ENCODE data around the gene CNBP. TPM values are rescaled to one million over a fixed set of nuclear protein-coding genes. Genes with fewer than 3 reads are reported as not detected.
A peak's percentile ranks its signal among the peaks of the same experiment; 100 is the strongest.
"Not testable (repeated sequence)": the region's sequence is repeated elsewhere in the genome, so short reads cannot be mapped to it uniquely, and the experiment has no call there.

The CNBP gene
- total and polyA plus RNA-seq, 4 donors = 226 to 251 (median 237) TPM

DNA sequence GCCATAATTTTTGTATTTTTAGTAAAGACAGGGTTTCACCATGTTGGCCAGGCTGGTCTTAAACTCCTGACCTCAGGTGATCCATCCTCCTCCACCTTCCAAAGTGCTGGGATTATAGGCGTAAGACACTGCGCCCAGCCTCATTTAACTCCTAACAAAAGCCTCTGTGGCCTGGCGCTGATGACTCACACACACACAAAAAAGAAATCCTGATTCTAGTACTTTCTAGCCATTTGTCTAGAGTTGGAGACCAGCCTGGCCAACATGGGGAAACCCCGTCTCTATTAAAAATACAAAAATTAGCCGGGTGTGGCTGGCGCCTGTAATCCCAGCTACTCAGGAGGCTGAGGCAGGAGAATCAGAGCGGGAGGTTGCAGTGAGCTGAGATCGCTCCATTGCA is 6.1 kb upstream of the CNBP start:
- not testable (repeated sequence) for H3K27me3 ChIP-seq (ENCODE audit: control insufficient read depth, insufficient read depth, low read length); H3K9me3 ChIP-seq (ENCODE audit: control insufficient read depth, insufficient read depth, low read length); H3K36me3 ChIP-seq (ENCODE audit: control insufficient read depth, insufficient read depth, low read length); DNase-seq (ENCODE audit: low read depth in 4 of 6, low spot score in 6 of 6); H3K4me3 ChIP-seq (ENCODE audit: low read depth, low read length); H3K27ac ChIP-seq (ENCODE audit: low read depth, low read length); H3K4me1 ChIP-seq (ENCODE audit: control insufficient read depth, insufficient read depth, low read length)
- 97% methylated on average over 5 of the region's 8 CpGs for WGBS (ENCODE audit: insufficient coverage)

DNA sequence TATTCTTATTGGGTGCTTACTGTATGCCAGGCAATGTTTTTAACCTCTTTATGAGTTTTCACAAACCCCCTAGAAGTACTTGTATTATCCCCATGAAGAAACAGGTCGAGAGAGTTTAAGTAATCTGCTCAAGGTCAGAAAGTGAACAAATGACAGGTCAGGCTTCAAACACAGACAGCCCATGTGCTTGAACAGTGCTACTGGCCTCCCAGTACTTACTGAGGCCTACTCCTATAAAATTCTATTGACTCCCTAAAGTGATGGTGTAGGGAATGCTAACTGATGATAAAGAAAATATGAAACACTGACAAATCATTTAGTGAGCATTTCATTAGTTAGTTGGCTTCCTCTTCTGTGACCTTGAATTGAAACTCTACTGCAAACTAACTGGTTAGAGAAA is 4.2 kb upstream of the CNBP start:
- H3K4me3 ChIP-seq (ENCODE audit: low read depth, low read length) = no peak overlapping the region
- H3K27me3 ChIP-seq (ENCODE audit: control insufficient read depth, insufficient read depth, low read length) = no peaks in the 10 kb centered on the region
- no peaks in the 10 kb centered on the region for H3K36me3 ChIP-seq (ENCODE audit: control insufficient read depth, insufficient read depth, low read length)
- no peak overlapping the region for H3K27ac ChIP-seq (ENCODE audit: low read depth, low read length)
- no peaks in the 10 kb centered on the region for H3K9me3 ChIP-seq (ENCODE audit: control insufficient read depth, insufficient read depth, low read length)
- no peak for DNase-seq (ENCODE audit: low read depth in 4 of 6, low spot score in 6 of 6)
- WGBS (ENCODE audit: insufficient coverage) = no CpG with 5 or more reads among the region's 1 CpG
- peaks cover 11% of the 10 kb centered on the region for H3K4me1 ChIP-seq (ENCODE audit: control insufficient read depth, insufficient read depth, low read length)

DNA sequence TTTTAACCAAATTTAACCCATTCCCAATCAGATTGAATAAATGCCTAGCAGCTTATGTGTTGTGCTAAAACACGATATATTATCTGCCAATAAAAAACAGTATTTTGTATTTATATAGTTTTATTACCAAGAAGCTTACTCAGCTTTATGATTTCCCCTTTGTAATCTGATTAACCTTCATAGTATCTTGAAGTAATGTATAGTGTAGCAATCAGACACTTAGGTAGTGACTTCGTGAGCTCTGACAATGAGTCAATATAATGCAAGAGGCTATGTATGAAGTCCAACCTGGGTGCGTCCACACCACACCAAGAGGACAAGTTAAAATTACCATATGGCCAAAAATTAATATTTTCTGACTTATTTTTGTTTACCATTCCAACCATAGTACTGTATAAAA is 2.1 kb upstream of the CNBP start:
- WGBS (ENCODE audit: insufficient coverage) = no CpG with 5 or more reads among the region's 3 CpGs

DNA sequence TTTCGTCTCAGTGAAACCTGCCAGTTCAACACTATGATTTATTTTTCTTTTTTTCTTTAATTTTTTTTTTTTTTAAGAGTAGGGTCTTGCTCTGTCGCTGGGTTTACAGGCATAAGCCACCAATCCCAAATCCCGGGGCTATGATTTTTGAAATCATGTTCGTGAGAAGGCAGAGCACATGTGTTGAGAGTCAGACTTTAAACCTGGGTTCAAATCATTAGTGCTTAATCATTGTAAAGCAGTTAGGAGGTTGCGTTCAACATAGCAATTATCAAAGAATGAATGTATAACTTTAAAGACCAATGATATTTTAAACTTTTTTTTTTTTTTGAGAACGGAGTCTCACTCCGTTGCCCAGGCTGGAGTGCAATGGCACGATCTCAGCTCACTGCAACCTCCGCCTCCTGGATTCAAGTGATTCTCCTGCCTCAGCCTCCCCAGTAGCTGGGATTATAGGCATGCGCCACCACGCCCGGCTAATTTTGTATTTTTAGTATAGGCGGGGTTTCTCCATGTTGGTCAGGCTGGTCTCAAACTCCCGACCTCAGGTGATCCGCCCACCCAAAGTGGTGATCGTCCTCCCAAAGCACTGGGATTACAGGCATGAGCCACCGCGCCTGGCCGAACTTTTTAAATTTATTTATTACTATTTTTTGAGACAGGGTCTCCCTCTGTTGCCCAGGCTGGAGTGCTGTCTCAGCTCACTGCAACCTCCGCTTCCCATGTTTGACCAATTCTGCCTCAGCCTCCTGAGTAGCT is 1.3 kb upstream of the CNBP start:
- not testable (repeated sequence) for H3K9me3 ChIP-seq (ENCODE audit: control insufficient read depth, insufficient read depth, low read length); H3K36me3 ChIP-seq (ENCODE audit: control insufficient read depth, insufficient read depth, low read length); DNase-seq (ENCODE audit: low read depth in 4 of 6, low spot score in 6 of 6); H3K27me3 ChIP-seq (ENCODE audit: control insufficient read depth, insufficient read depth, low read length)
- WGBS (ENCODE audit: insufficient coverage) = 90% methylated on average over 10 of the region's 20 CpGs
- peaks cover 20% of the 10 kb centered on the region for H3K4me1 ChIP-seq (ENCODE audit: control insufficient read depth, insufficient read depth, low read length)
- H3K27ac ChIP-seq (ENCODE audit: low read depth, low read length) = peak overlapping the region; percentile 96
- H3K4me3 ChIP-seq (ENCODE audit: low read depth, low read length) = peak overlapping the region; percentile 88

More for the DNA sequence above, 2.1 kb upstream of the CNBP start:
- no peaks in the 10 kb centered on the region for H3K9me3 ChIP-seq (ENCODE audit: control insufficient read depth, insufficient read depth, low read length)
- peaks cover 6% of the 10 kb centered on the region for H3K36me3 ChIP-seq (ENCODE audit: control insufficient read depth, insufficient read depth, low read length)
- H3K4me1 ChIP-seq (ENCODE audit: control insufficient read depth, insufficient read depth, low read length) = peaks cover 18% of the 10 kb centered on the region
- no peak for DNase-seq (ENCODE audit: low read depth in 4 of 6, low spot score in 6 of 6)
- no peaks in the 10 kb centered on the region for H3K27me3 ChIP-seq (ENCODE audit: control insufficient read depth, insufficient read depth, low read length)
- no peak overlapping the region for H3K4me3 ChIP-seq (ENCODE audit: low read depth, low read length)
- no peak overlapping the region for H3K27ac ChIP-seq (ENCODE audit: low read depth, low read length)

DNA sequence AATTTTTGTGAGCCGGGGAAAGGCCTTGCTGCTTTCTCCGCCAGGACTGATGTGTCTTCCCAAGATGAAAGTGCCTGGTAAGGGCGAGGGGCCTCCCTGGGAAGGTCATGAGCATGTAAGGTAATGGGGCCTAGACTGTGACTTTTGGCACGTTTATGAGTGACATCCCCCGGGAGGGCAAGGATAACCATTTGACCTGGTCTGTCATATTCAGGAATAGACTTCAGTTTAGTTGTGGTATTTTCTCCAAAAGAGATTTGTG is 631 bp upstream of the CNBP start:
- no peaks in the 10 kb centered on the region for H3K9me3 ChIP-seq (ENCODE audit: control insufficient read depth, insufficient read depth, low read length)
- H3K27ac ChIP-seq (ENCODE audit: low read depth, low read length) = peak overlapping the region; percentile 96
- 2% methylated on average over 4 of the region's 5 CpGs for WGBS (ENCODE audit: insufficient coverage)
- H3K4me3 ChIP-seq (ENCODE audit: low read depth, low read length) = peak overlapping the region; percentile 88
- peaks cover 7% of the 10 kb centered on the region for H3K36me3 ChIP-seq (ENCODE audit: control insufficient read depth, insufficient read depth, low read length)
- DNase-seq (ENCODE audit: low read depth in 4 of 6, low spot score in 6 of 6) = no peak
- no peaks in the 10 kb centered on the region for H3K27me3 ChIP-seq (ENCODE audit: control insufficient read depth, insufficient read depth, low read length)
- peaks cover 20% of the 10 kb centered on the region for H3K4me1 ChIP-seq (ENCODE audit: control insufficient read depth, insufficient read depth, low read length)

DNA sequence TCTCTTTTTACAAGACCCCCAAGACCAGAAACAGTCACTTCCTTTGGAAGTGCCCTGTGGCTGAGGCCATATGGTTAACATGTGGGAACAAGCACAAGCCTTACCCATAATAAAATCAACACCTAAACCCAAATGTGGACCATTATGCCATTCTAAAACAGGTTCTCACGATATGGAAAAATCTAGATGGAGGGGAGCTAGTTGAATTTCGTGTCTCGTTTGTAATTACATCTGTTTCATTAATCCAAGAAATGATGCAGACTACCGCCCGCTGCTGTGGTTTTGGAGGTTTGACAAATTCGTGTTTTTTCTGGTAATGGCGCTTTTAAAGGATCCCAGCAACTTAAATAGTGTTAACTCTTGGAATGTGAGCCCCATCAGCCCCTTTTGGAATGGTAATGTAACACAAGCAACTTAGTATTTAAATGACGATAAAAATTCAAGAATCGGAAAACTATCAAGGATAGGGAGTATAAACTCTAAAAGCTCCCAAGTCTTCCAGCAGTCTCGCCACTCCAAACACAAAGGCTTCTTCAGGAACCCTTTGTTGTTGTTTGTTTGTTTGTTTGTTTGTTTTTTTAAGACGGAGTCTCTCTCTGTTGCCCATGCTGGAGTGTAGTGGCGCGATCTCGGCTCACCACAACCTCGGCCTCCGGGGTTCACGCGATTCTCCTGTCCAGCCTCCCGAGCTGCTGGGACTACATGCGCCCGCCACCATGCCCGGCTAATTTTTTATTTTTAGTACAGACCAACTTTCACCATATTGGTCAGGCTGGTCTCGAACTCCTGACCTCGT is 1.1 kb downstream of the CNBP start:
- Histone ChIP-seq H3K27ac (ENCODE audit: low read depth, low read length) (peak overlapping the region; percentile 96), H3K4me3 (ENCODE audit: low read depth, low read length) (peak overlapping the region; percentile 88), H3K36me3 (ENCODE audit: control insufficient read depth, insufficient read depth, low read length) (peaks cover 20% of the 10 kb centered on the region), H3K9me3 (ENCODE audit: control insufficient read depth, insufficient read depth, low read length) (no peaks in the 10 kb centered on the region), H3K4me1 (ENCODE audit: control insufficient read depth, insufficient read depth, low read length) (peaks cover 20% of the 10 kb centered on the region), H3K27me3 (ENCODE audit: control insufficient read depth, insufficient read depth, low read length) (no peaks in the 10 kb centered on the region)
- 0% methylated on average over 16 of the region's 24 CpGs for WGBS (ENCODE audit: insufficient coverage)
- DNase-seq (ENCODE audit: low read depth in 4 of 6, low spot score in 6 of 6) = peak in 2 of 6 donors; percentile 15 to 31

DNA sequence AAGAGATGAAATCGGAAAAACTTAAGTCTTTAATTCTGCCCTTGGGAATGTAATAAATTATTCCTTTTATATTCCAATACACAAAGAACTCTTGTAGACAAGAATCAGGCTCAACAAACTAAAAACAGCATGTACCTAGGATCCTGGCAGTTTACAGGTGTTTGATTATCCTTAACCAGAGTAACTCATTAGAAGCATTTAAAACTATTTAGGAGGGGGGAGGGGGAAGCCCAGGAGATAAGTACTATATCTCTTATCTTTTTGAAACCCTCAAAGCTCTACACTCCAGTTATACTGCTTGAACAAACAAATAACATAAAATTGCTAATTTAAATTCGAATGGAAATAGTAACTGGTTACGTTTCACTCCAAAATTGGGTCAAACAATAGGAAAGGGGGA is 1.9 kb downstream of the CNBP start:
- Histone ChIP-seq H3K27me3 (ENCODE audit: control insufficient read depth, insufficient read depth, low read length) (no peaks in the 10 kb centered on the region), H3K4me3 (ENCODE audit: low read depth, low read length) (peak overlapping the region; percentile 88), H3K36me3 (ENCODE audit: control insufficient read depth, insufficient read depth, low read length) (peaks cover 20% of the 10 kb centered on the region), H3K4me1 (ENCODE audit: control insufficient read depth, insufficient read depth, low read length) (peaks cover 20% of the 10 kb centered on the region), H3K27ac (ENCODE audit: low read depth, low read length) (no peak overlapping the region), H3K9me3 (ENCODE audit: control insufficient read depth, insufficient read depth, low read length) (no peaks in the 10 kb centered on the region)
- DNase-seq (ENCODE audit: low read depth in 4 of 6, low spot score in 6 of 6) = no peak
- no CpG with 5 or more reads among the region's 3 CpGs for WGBS (ENCODE audit: insufficient coverage)

DNA sequence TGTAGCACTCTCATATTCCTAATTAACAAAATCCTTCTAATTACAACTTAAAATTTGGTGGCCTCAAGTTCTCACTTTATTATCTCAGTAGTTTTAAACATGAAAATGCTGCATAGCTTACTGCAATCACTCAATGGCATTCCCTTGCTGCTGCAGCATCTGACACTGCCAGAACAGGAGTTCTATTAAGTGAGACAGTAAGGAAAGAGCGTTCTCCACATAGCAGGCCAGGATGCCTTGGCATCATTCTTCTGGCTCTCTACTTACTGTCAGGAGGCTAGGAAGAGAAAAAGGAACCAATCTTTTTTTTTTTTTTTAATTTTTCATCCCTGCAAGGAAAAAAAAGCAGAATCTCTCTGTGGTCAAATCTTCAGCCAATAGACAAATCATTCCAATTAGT is 3.2 kb downstream of the CNBP start:
- no peak overlapping the region for H3K4me3 ChIP-seq (ENCODE audit: low read depth, low read length)
- peaks cover 20% of the 10 kb centered on the region for H3K4me1 ChIP-seq (ENCODE audit: control insufficient read depth, insufficient read depth, low read length)
- no peak for DNase-seq (ENCODE audit: low read depth in 4 of 6, low spot score in 6 of 6)
- peaks cover 20% of the 10 kb centered on the region for H3K36me3 ChIP-seq (ENCODE audit: control insufficient read depth, insufficient read depth, low read length)
- H3K27ac ChIP-seq (ENCODE audit: low read depth, low read length) = no peak overlapping the region
- no CpG with 5 or more reads among the region's 1 CpG for WGBS (ENCODE audit: insufficient coverage)
- no peaks in the 10 kb centered on the region for H3K9me3 ChIP-seq (ENCODE audit: control insufficient read depth, insufficient read depth, low read length)
- no peaks in the 10 kb centered on the region for H3K27me3 ChIP-seq (ENCODE audit: control insufficient read depth, insufficient read depth, low read length)

DNA sequence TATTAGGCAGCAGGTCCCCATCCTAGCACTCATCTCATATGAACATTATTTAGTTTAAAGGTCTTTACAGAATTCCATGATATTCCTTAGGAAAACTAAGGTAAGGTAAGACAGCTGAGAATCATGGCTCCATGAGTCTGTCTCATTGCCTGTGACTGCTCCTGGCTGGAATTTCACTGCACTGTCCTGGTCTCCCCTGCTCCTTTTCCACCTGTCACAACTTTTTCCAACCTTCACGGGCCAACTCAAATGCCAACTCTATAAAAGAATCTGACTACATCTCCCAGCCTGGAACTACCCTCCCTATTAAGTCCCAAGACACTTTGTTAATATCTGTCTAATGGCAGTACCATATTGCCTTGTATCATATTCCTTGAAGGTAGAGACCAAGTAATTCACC is 7.6 kb downstream of the CNBP start:
- no peak for DNase-seq (ENCODE audit: low read depth in 4 of 6, low spot score in 6 of 6)
- no peaks in the 10 kb centered on the region for H3K27me3 ChIP-seq (ENCODE audit: control insufficient read depth, insufficient read depth, low read length)
- peaks cover 5% of the 10 kb centered on the region for H3K4me1 ChIP-seq (ENCODE audit: control insufficient read depth, insufficient read depth, low read length)
- H3K27ac ChIP-seq (ENCODE audit: low read depth, low read length) = no peak overlapping the region
- no peaks in the 10 kb centered on the region for H3K9me3 ChIP-seq (ENCODE audit: control insufficient read depth, insufficient read depth, low read length)
- no CpG with 5 or more reads among the region's 1 CpG for WGBS (ENCODE audit: insufficient coverage)
- H3K4me3 ChIP-seq (ENCODE audit: low read depth, low read length) = no peak overlapping the region
- peaks cover 24% of the 10 kb centered on the region for H3K36me3 ChIP-seq (ENCODE audit: control insufficient read depth, insufficient read depth, low read length)

DNA sequence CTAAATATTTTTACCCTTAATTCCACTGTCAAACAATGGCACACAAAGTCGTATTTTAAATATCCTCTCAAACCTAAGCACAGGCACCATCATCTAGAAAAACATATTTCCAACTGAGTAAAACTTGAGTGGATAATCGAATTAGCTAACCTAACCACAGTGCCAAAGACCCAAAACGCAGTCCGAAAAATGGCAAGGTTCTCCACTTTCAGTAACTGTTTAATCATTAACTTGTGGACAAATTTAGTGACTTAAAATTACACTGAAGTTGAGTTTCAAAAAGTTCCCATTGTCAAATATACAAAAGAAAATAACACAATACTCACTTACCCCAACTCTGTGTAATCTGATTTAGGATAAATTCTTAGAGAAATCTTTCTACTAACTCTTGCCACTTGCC is 10.0 kb downstream of the CNBP start:
- no peak for DNase-seq (ENCODE audit: low read depth in 4 of 6, low spot score in 6 of 6)
- WGBS (ENCODE audit: insufficient coverage) = 86% methylated on average over 1 of the region's 4 CpGs
- no peak overlapping the region for H3K4me3 ChIP-seq (ENCODE audit: low read depth, low read length)
- no peaks in the 10 kb centered on the region for H3K4me1 ChIP-seq (ENCODE audit: control insufficient read depth, insufficient read depth, low read length)
- H3K27ac ChIP-seq (ENCODE audit: low read depth, low read length) = no peak overlapping the region
- H3K36me3 ChIP-seq (ENCODE audit: control insufficient read depth, insufficient read depth, low read length) = peaks cover 24% of the 10 kb centered on the region
- no peaks in the 10 kb centered on the region for H3K9me3 ChIP-seq (ENCODE audit: control insufficient read depth, insufficient read depth, low read length)
- H3K27me3 ChIP-seq (ENCODE audit: control insufficient read depth, insufficient read depth, low read length) = no peaks in the 10 kb centered on the region
